Gastroesophageal sphincter (tissue), 3 donors: ENCODE data around the gene TRPV2.

Experiments used
- EP300 ChIP-seq: sonication (generic); formaldehyde crosslinking; IDR thresholded peaks from one replicate; pipeline ENCODE4 v1.6.1; 2017; ENCODE audit warnings: antibody characterized with exemption, mild to moderate bottlenecking
- POLR2A ChIP-seq, 2 donors: fragments of 450-650 bp; IDR thresholded peaks; one replicate each; pipeline ENCODE4 v1.6.1; 2017; ENCODE audit warnings: antibody characterized with exemption in 2 of 2, mild to moderate bottlenecking in 2 of 2, moderate library complexity in 1 of 2
- POLR2AphosphoS5 ChIP-seq: sonication (generic); formaldehyde crosslinking; IDR thresholded peaks from one replicate; pipeline ENCODE4 v1.6.1; 2017; ENCODE audit warnings: antibody characterized with exemption
- TF ChIP-seq, protein P1 (sequence below), 4 experiments: fragments of 200-600 bp in 2 of 4; fragments of 450-650 bp in 2 of 4; sonication (generic) in 1 of 4; IDR thresholded peaks; one replicate each; pipeline ENCODE4 v1.5.1; 2017 to 2019; ENCODE audit warnings: antibody characterized with exemption in 4 of 4, mild to moderate bottlenecking in 2 of 4, moderate library complexity in 2 of 4

- TF ChIP-seq, protein P1, sequence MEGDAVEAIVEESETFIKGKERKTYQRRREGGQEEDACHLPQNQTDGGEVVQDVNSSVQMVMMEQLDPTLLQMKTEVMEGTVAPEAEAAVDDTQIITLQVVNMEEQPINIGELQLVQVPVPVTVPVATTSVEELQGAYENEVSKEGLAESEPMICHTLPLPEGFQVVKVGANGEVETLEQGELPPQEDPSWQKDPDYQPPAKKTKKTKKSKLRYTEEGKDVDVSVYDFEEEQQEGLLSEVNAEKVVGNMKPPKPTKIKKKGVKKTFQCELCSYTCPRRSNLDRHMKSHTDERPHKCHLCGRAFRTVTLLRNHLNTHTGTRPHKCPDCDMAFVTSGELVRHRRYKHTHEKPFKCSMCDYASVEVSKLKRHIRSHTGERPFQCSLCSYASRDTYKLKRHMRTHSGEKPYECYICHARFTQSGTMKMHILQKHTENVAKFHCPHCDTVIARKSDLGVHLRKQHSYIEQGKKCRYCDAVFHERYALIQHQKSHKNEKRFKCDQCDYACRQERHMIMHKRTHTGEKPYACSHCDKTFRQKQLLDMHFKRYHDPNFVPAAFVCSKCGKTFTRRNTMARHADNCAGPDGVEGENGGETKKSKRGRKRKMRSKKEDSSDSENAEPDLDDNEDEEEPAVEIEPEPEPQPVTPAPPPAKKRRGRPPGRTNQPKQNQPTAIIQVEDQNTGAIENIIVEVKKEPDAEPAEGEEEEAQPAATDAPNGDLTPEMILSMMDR (IDR thresholded peaks at IDR 0.05), result no peak
- TF ChIP-seq POLR2A (IDR thresholded peaks at IDR 0.05), result no peak
- TF ChIP-seq EP300, result no peak
- TF ChIP-seq POLR2AphosphoS5, result no peak
Observed at GRCh38 chr17:16432017-16432416, 16.6 kb downstream of the TRPV2 start.
